GM23248 (cell line): Measurements from ENCODE around the gene FAM227B.

Experiments used
- EZH2 ChIP-seq: fragments of 200-600 bp; sonication (generic); IDR thresholded peaks from 2 replicates; pipeline ENCODE4 v1.6.1; 2018; ENCODE audit warnings: antibody characterized with exemption, mild to moderate bottlenecking; ENCODE audit not compliant: insufficient read depth, poor library complexity, severe bottlenecking
- EZH2phosphoT487 ChIP-seq: fragments of 200-600 bp; sonication (generic); IDR thresholded peaks from 2 replicates; pipeline ENCODE4 v1.6.1; 2018; ENCODE audit warnings: antibody characterized with exemption, moderate library complexity, mild to moderate bottlenecking, low read depth; ENCODE audit not compliant: insufficient read depth

- TF ChIP-seq EZH2phosphoT487 (no peak), EZH2 (no peak)
Measured at GRCh38 chr15:49649987-49650386, 29.4 kb upstream of the FAM227B start.
